GM19463 (cell line): ENCODE results near the gene NKG7.

Experiments
- ATAC-seq: cut with Tn5 transposase; IDR thresholded peaks from one replicate; pipeline ENCODE4 v1.9.1; 2021; ENCODE audit warnings: mild to moderate bottlenecking, moderate library complexity; ENCODE audit not compliant: unreplicated experiment

Gene NKG7

DNA sequence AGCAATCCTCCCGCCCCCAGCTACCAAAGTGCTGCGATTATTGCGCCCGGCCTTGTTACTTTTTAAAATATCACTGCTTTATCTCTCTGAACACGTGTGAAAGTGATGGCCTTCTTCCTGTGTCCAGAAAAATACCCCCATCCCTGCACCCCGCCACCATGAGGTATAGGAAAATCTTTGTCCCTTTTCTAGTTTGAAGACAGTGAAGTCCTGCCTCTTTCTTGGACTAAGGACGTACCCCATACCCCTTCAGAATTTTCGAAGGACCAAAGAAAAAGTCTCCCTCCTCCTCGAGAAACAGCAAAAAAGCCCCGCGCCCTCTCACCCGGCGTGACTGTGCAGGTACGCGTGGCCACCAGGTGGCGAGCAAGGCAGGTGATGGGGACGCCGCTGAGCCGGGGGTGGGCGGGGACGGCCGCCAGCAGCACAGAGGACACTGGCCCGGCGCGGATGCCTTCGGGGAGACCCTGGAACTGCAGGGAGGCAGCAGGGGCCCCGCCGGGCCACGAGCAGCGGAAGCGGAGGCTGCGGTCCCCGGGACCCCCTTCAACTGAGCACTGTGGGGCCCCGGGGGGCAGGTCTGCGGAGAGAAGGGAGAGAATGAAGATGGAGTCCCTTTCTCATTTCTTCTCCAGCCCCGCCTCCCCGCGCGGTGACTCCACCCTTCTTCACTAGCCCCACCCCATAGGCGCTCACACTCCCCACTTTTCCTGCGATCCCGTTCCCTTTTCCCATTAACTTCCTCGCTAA is 33.7 kb downstream of the NKG7 start:
- ATAC-seq = peak; percentile 69

GRCh38 chr19:51337861-51338562 is 34.4 kb downstream of the NKG7 start:
- no peak for ATAC-seq

DNA sequence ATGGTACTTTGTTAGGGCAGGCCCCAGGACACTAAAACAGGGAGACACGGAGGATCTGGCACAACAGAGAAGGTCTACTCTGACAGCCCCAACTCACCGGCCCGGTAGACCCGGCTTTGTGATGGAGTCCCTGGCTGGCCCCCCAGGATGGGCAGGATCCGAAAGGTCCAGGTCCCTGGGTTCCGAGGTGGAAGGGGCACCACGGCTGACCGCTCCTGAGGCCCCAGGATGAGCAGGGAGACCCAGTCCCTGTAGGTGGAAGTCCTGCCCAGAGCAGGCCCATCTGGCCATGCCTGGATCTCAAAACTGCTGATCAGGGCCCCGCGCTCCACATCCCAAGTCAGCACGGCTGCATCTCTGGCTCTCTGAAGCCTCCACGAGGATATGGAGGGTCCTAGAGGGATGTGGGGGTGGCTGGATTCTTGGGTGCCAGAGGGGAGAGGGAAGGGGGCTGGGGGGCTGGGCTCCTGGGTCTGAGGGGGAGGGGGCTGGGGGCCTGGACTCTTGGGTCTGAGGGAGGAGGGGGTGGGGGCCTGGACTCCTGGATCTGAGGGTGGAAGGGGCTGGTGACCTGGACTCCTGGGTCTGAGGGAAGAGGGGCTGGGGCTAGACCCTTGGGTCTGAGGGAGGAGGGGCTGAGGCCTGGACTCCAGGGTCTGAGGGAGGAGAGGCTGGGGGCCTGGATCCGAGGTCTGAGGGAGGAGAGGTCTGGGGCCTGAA is 35.2 kb downstream of the NKG7 start:
- no peak for ATAC-seq

DNA sequence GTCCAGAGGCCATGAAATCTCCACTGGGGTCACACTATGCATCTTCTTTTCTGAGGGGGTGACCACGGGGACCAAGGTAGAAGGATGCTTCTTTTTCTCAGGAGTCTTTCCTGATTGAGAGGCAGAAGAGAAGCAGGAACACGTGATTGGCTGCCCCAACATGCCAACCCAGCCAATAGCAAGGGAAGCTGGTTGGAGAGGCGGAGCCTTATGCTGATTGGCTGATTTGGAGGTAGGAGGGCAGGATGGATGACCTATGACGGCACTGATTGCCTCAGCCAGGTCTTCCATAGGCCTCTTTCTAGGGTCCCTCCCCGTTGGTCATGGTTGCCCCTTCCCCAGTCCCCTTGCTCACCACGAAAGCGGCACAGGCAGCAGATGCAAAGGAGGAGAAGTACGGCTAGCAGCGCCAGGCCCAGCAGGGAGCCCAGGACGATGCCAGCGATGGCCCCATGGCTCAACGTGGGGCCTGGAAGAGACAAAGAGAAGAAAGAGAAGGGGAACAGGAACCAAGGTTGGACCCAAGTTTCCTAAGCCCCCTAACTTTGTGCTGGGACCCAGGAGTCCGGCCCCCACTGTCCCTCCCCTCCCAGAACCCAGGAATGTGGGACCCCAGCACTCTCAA is 38.5 kb downstream of the NKG7 start:
- no peak for ATAC-seq

DNA sequence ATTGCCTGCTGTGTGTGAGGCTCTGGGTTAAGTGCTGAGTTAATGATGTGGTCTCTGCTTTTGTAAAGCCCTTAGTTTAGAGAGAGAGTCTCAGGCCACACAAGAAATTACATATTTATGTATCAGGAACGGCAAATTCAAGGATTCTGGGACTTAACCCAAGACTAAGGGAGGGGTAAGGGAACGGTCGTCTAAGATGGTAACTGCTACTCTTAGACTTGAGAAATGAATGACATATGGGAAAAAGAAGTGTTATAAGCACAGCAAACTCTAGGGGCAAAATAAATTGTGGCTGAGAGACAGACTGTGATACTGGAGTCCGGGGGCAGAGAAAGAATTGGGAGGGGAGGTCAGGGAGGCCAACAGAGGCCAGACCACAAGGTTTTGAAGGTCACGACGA is 40.7 kb downstream of the NKG7 start:
- no peak for ATAC-seq

DNA sequence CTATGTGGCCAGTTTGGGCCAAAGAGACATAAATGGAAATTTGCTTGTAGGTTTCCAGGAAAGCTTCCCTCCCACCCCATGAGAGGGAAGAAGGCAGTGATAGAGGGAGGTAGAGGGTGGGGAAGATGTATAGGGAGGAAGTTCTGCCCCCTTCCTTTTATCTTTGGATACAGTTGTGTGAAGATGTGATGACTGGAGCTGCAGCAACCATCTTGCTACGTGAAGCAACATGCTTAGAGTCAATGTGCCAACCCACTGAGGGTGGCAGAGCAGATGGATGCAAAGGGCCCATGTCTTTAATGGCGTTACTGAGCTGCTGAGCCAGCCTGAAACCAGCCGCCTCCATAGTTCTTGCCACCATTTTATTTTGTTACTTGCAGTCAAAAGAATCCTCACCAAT is 41.3 kb downstream of the NKG7 start:
- no peak for ATAC-seq

DNA sequence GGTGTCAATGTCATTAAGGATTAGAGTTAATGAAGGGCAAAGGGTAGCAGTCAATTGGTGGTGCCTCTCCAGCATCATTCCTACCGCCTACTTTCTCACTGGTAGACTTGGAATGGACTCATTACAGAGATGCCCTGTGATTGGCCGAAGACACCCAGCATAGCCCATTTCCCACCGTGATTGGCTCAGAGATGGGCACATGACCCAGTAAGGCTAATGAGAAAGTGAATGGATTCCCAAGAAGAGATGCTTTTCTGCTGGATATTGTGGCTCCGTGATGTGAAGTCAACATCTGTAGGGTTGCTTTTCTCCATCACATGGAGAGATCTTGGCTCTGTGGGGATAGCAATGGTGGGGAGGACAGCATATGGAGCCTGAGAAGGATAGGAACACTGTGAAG is 42.1 kb downstream of the NKG7 start:
- ATAC-seq = no peak

GRCh38 chr19:51329411-51329810 is 43.0 kb downstream of the NKG7 start:
- no peak for ATAC-seq

DNA sequence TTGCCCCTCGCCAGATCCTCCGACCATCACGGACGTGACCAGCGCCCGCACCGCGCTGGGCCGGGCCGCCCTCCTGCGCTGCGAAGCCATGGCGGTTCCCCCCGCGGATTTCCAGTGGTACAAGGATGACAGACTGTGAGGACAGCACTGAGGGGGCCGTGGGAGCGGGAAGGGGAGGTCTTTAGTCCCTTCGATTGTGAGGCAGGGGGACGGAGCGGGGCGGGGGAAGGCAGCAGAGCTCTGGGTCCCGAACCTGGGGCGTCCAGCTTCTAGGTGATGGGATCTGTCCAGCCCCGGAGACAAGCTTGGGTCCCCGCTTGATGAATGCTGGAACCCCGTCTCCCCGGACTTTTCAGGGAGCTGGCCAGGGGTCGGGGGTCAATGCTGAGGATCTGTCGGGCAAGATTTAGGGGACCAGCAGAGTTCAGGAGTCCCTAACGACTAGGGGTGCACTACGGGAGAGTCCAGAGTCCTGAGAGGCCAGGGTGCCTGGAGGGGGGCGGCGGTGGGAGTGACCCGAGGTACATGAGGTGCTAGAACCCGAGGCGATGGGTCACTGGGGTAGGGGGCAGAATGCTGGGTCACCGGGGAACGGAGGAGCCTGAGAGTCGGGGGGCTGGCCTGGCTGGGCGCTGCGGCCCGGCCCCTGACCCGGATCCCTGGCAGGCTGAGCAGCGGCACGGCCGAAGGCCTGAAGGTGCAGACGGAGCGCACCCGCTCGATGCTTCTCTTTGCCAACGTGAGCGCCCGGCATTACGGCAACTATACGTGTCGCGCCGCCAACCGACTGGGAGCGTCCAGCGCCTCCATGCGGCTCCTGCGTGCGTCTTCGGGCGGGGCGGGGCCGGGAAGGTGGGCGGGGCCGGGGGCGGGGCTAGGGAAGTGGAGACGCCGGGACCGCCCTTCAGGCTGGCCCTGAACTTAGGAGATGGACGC is 45.1 kb downstream of the NKG7 start:
- ATAC-seq = no peak

GRCh38 chr19:51326216-51327065 is 46.0 kb downstream of the NKG7 start:
- ATAC-seq = no peak

DNA sequence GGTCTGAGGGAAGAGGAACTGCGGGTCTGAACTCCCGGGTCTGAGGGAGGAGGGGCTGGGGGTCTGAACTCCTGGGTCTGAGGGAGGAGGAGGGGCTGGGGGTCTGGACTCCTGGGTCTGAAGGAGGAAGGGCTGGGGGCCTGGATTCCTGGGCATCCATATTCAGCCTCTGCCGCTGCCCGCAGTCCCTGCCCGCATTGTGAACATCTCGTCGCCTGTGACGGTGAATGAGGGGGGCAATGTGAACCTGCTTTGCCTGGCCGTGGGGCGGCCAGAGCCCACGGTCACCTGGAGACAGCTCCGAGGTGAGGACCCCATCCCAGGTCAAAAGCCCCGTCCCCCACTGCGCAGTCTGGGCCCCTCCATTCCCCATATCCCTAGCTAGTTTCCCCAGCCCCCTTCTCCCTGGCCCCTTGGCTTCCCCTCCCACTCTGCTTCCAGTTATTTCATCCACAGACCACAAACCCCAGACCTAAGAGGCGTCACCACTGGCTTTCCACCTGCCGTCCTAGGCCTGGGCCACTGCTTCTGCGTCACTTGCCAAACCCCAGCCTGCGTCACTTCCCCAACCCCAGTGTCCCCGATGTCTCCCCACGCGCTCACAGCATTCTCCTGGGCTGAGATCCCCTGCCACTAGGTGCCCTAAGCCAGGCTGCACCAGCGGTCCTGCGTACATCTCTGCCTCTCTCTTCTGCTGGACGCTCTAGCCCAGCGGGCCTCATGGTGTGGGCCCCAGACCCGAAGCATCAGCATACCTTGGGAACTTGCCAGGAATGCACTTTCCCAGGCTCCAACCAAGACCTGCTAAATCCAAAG is 47.1 kb downstream of the NKG7 start:
- ATAC-seq = no peak

DNA sequence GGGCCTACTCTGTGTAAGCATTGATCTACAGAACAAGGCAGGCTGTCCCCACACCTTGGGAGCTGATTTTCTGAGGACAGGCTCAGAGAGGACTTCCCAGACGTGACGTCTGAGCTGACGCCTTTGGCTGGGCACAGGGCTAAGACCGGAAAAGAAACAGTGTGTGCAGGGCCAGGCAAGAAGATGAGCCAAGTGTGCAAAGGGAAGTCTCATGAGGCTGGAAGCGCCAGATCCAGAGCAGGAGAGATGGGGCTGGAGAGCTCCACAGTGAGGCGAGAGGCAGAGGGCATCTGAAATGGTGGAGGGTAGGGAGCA is 48.3 kb downstream of the NKG7 start:
- no peak for ATAC-seq

GRCh38 chr19:51323481-51324166 is 48.8 kb downstream of the NKG7 start:
- ATAC-seq = no peak

DNA sequence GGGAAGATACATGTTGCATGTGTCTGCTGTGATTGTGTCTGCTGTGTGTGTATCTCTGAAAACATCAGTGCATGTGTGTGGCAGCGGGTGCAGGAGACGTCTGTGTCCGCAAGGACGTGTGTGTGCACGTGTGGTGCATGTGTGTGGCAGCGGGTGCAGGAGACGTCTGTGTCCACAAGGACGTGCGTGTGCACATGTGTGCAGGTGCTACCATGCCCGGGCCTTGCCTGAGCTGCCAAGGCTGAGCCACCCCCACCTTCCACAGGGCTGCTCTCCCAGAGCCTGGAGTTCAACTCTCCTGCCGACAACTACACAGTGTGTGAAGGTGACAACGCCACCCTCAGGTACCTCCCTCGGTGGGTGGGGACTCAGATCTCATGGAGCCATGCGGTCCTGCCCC is 50.7 kb downstream of the NKG7 start:
- ATAC-seq = no peak
